IMR-90 (cell line): ENCODE results near the gene FRY.

Experiments
- BHLHE40 ChIP-seq: fragments of 150-350 bp; IDR thresholded peaks from 2 replicates; pipeline ENCODE4 v1.6.1; 2016; ENCODE audit warnings: mild to moderate bottlenecking, low read depth, low read length
- CEBPB ChIP-seq: IDR thresholded peaks from 2 replicates; pipeline ENCODE4 v1.6.1; 2012; ENCODE audit warnings: low read depth, low read length, improper control_type of control experiment
- CTCF ChIP-seq: conservative IDR thresholded peaks from 2 replicates; pipeline ENCODE4 v1.5.1; 2012; ENCODE audit warnings: mild to moderate bottlenecking, low read depth, low read length, improper control_type of control experiment
- FOS ChIP-seq: fragments of 150-350 bp; IDR thresholded peaks from 2 replicates; pipeline ENCODE4 v1.6.1; 2016; ENCODE audit warnings: low read depth, low read length
- MXI1 ChIP-seq: IDR thresholded peaks from 2 replicates; pipeline ENCODE4 v1.6.1; 2012; ENCODE audit warnings: low read depth, mild to moderate bottlenecking, low read length, moderate library complexity, borderline replicate concordance
- POLR2A ChIP-seq: IDR thresholded peaks from 2 replicates; pipeline ENCODE4 v1.6.1; 2012; ENCODE audit warnings: mild to moderate bottlenecking, low read depth, low read length
- RCOR1 ChIP-seq: IDR thresholded peaks from 2 replicates; pipeline ENCODE4 v1.6.1; 2012; ENCODE audit warnings: mild to moderate bottlenecking, low read length, improper control_type of control experiment; ENCODE audit not compliant: insufficient replicate concordance
- RFX5 ChIP-seq: IDR thresholded peaks from 2 replicates; pipeline ENCODE4 v1.8.0; 2012; ENCODE audit warnings: low read depth, mild to moderate bottlenecking, low read length, moderate library complexity
- SMC3 ChIP-seq: fragments of 150-350 bp; IDR thresholded peaks from 2 replicates; pipeline ENCODE4 v1.6.1; 2016; ENCODE audit warnings: low read depth, mild to moderate bottlenecking, antibody characterized with exemption, low read length, moderate library complexity
- TF ChIP-seq, protein P1 (sequence below): fragments of 150-350 bp; IDR thresholded peaks from 2 replicates; pipeline ENCODE4 v1.6.1; 2016; ENCODE audit warnings: low read depth, mild to moderate bottlenecking, low read length, moderate library complexity, borderline replicate concordance
- TF ChIP-seq, protein P2 (sequence below): fragments of 150-350 bp; IDR thresholded peaks from 2 replicates; pipeline ENCODE4 v1.6.1; 2017; ENCODE audit warnings: mild to moderate bottlenecking, antibody characterized with exemption, low read length, low read depth

GRCh38 chr13:32073180-32073864, 41.7 kb downstream of the FRY start:
- no peak for TF ChIP-seq CTCF
- no peak for TF ChIP-seq MXI1
- no peak for TF ChIP-seq CEBPB
- TF ChIP-seq, protein P1, sequence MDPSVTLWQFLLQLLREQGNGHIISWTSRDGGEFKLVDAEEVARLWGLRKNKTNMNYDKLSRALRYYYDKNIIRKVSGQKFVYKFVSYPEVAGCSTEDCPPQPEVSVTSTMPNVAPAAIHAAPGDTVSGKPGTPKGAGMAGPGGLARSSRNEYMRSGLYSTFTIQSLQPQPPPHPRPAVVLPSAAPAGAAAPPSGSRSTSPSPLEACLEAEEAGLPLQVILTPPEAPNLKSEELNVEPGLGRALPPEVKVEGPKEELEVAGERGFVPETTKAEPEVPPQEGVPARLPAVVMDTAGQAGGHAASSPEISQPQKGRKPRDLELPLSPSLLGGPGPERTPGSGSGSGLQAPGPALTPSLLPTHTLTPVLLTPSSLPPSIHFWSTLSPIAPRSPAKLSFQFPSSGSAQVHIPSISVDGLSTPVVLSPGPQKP: no peak
- no peak for TF ChIP-seq FOS
- TF ChIP-seq RFX5: no peak
- TF ChIP-seq, protein P2, sequence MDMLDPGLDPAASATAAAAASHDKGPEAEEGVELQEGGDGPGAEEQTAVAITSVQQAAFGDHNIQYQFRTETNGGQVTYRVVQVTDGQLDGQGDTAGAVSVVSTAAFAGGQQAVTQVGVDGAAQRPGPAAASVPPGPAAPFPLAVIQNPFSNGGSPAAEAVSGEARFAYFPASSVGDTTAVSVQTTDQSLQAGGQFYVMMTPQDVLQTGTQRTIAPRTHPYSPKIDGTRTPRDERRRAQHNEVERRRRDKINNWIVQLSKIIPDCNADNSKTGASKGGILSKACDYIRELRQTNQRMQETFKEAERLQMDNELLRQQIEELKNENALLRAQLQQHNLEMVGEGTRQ: no peak
- no peak for TF ChIP-seq POLR2A
- no peak for TF ChIP-seq BHLHE40
- no peak for TF ChIP-seq SMC3
- no peak for TF ChIP-seq RCOR1
